Ishikawa (cell line): ENCODE results near the gene PRSS12.

Source experiments
- CEBPB ChIP-seq: IDR thresholded peaks from 2 replicates; pipeline ENCODE4 v1.6.1; 2012
- CREB1 ChIP-seq: IDR thresholded peaks from 2 replicates; pipeline ENCODE4 v1.6.1; 2012; ENCODE audit warnings: low read depth
- EGR1 ChIP-seq: IDR thresholded peaks from 2 replicates; pipeline ENCODE4 v1.6.1; 2012
- EP300 ChIP-seq: IDR thresholded peaks from 2 replicates; pipeline ENCODE4 v1.6.1; 2012; ENCODE audit warnings: borderline replicate concordance
- FOXM1 ChIP-seq: IDR thresholded peaks from 2 replicates; pipeline ENCODE4 v1.6.1; 2012; ENCODE audit warnings: low read depth, borderline replicate concordance
- MAX ChIP-seq: IDR thresholded peaks from 2 replicates; pipeline ENCODE4 v1.6.1; 2012
- NFIC ChIP-seq: IDR thresholded peaks from 2 replicates; pipeline ENCODE4 v1.6.1; 2012
- RAD21 ChIP-seq: IDR thresholded peaks from 2 replicates; pipeline ENCODE4 v1.6.1; 2012; ENCODE audit warnings: low read depth
- REST ChIP-seq: IDR thresholded peaks from 2 replicates; pipeline ENCODE4 v1.6.1; 2012; ENCODE audit warnings: low read depth, mild to moderate bottlenecking
- TAF1 ChIP-seq: IDR thresholded peaks from 2 replicates; pipeline ENCODE4 v1.6.1; 2012; ENCODE audit warnings: low read depth, mild to moderate bottlenecking
- TCF12 ChIP-seq: IDR thresholded peaks from 2 replicates; pipeline ENCODE4 v1.6.1; 2012; ENCODE audit warnings: low read depth
- TEAD4 ChIP-seq: IDR thresholded peaks from 2 replicates; pipeline ENCODE4 v1.6.1; 2012
- USF1 ChIP-seq: IDR thresholded peaks from 2 replicates; pipeline ENCODE4 v1.6.1; 2012
- YY1 ChIP-seq: IDR thresholded peaks from 2 replicates; pipeline ENCODE4 v1.6.1; 2012; ENCODE audit warnings: low read depth
- ZBTB7A ChIP-seq: IDR thresholded peaks from 2 replicates; pipeline ENCODE4 v1.6.1; 2012; ENCODE audit warnings: low read depth

The PRSS12 gene

GRCh38 chr4:118327554-118328241, 25.1 kb downstream of the PRSS12 start:
- TF ChIP-seq EP300 (no peak), TAF1 (no peak), CREB1 (no peak), USF1 (no peak), RAD21 (no peak), REST (no peak), EGR1 (no peak), FOXM1 (no peak)

GRCh38 chr4:118326585-118326984, 26.2 kb downstream of the PRSS12 start:
- TF ChIP-seq EP300 (no peak), RAD21 (no peak), YY1 (no peak), CREB1 (no peak), REST (no peak), USF1 (no peak), MAX (no peak), ZBTB7A (no peak), EGR1 (no peak), TCF12 (no peak), FOXM1 (no peak), TAF1 (no peak), NFIC (no peak), CEBPB (no peak), TEAD4 (no peak)

GRCh38 chr4:118325431-118325830, 27.4 kb downstream of the PRSS12 start:
- TF ChIP-seq ZBTB7A (no peak), REST (no peak)

- TF ChIP-seq CREB1: no peak
- TF ChIP-seq REST: no peak
- TF ChIP-seq NFIC: no peak
- TF ChIP-seq FOXM1: no peak
- TF ChIP-seq ZBTB7A: no peak
- TF ChIP-seq RAD21: no peak
Observed at GRCh38 chr4:118322831-118323502, 29.8 kb downstream of the PRSS12 start.
